Ramos (cell line): ENCODE results near the gene CNTN4.

ENCODE experiments used
- in situ Hi-C: fragments of 300-500 bp; cut with MboI; formaldehyde crosslinking; loops from one replicate; pipeline ENCODE4 v1.14.3; 2022; ENCODE audit warnings: low sequenced_read_pairs; ENCODE audit not compliant: unreplicated experiment

Gene CNTN4

GRCh38 chr3:2568156-2568555, 469.5 kb downstream of the CNTN4 start:
- in situ Hi-C loops: no loop called here

- in situ Hi-C loops: no loop called here
These were observed 470.3 kb downstream of the CNTN4 start for GRCh38 chr3:2568929-2569328.

GRCh38 chr3:2577571-2577970, 478.9 kb downstream of the CNTN4 start:
- in situ Hi-C loops: no loop called here

GRCh38 chr3:2578560-2578959, 479.9 kb downstream of the CNTN4 start:
- in situ Hi-C loops: no loop called here

- in situ Hi-C loops: no loop called here
These were observed 480.5 kb downstream of the CNTN4 start for GRCh38 chr3:2579206-2579605.

- in situ Hi-C loops: no loop called here
These were observed 484.4 kb downstream of the CNTN4 start for GRCh38 chr3:2583046-2583445.

GRCh38 chr3:2589336-2589969, 490.8 kb downstream of the CNTN4 start:
- in situ Hi-C loops: no loop called here

GRCh38 chr3:2595486-2595885, 496.8 kb downstream of the CNTN4 start:
- in situ Hi-C loops: no loop called here

GRCh38 chr3:2597615-2598014, 498.9 kb downstream of the CNTN4 start:
- in situ Hi-C loops: no loop called here

- in situ Hi-C loops: no loop called here
These were observed 500.8 kb downstream of the CNTN4 start for GRCh38 chr3:2599471-2599870.

GRCh38 chr3:2603692-2604289, 505.1 kb downstream of the CNTN4 start:
- in situ Hi-C loops: no loop called here

GRCh38 chr3:2614578-2614977, 515.9 kb downstream of the CNTN4 start:
- in situ Hi-C loops: no loop called here

- in situ Hi-C loops: no loop called here
These were observed 516.4 kb downstream of the CNTN4 start for GRCh38 chr3:2615080-2615479.

GRCh38 chr3:2623436-2623835, 524.8 kb downstream of the CNTN4 start:
- in situ Hi-C loops: no loop called here

- in situ Hi-C loops: no loop called here
These were observed 529.5 kb downstream of the CNTN4 start for GRCh38 chr3:2628117-2628516.

- in situ Hi-C loops: no loop called here
These were observed 536.8 kb downstream of the CNTN4 start for GRCh38 chr3:2635511-2635910.

GRCh38 chr3:2643606-2644005, 544.9 kb downstream of the CNTN4 start:
- in situ Hi-C loops: no loop called here

GRCh38 chr3:2645001-2645400, 546.3 kb downstream of the CNTN4 start:
- in situ Hi-C loops: no loop called here

GRCh38 chr3:2650746-2651145, 552.1 kb downstream of the CNTN4 start:
- in situ Hi-C loops: no loop called here

GRCh38 chr3:2652386-2652785, 553.7 kb downstream of the CNTN4 start:
- in situ Hi-C loops: no loop called here

- in situ Hi-C loops: no loop called here
These were observed 555.0 kb downstream of the CNTN4 start for GRCh38 chr3:2653706-2654105.

GRCh38 chr3:2655229-2655701, 556.6 kb downstream of the CNTN4 start:
- in situ Hi-C loops: no loop called here
